Measurements from ENCODE around the gene XPNPEP1. TPM values are rescaled to one million over a fixed set of nuclear protein-coding genes. Genes with fewer than 3 reads are reported as not detected.

XPNPEP1 gene
- total and polyA plus RNA-seq, 4 donors = 28.4 to 68.9 (median 43.2) TPM

DNA sequence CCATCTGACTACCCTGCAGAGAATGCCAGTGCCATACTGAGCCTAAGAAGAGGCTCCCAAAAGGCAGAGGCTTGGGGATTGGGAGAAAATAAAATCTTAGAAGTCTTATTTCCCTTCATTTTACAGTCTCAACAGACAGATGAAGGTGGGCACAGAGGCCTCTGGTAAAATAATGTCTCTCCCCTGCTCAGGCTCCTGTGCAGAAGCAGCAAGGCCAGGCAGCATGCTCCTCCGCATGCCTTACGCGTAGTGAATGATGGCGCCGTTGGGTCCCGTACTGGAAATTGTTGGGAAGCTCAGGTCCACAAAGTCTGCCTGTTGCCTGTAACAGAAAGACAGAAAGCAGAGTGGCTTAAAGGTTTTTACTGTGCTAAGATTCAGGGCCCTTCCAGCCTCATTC, 45.8 kb downstream of the XPNPEP1 start:
- Histone ChIP-seq H3K4me1 (ENCODE audit: control insufficient read depth in 1 of 2, insufficient read depth in 2 of 2, low read length in 2 of 2) (no peaks in the 10 kb centered on the region), H3K27ac (ENCODE audit: low read depth in 1 of 2, low read length in 2 of 2) (no peak overlapping the region), H3K36me3 (ENCODE audit: control insufficient read depth in 1 of 2, insufficient read depth in 2 of 2, low read length in 1 of 2) (peaks cover 10 to 16% of the 10 kb centered on the region in 2 donors), H3K27me3 (ENCODE audit: control insufficient read depth in 1 of 2, insufficient read depth in 2 of 2, low read length in 1 of 2) (no peaks in the 10 kb centered on the region), H3K4me3 (ENCODE audit: low read length in 2 of 2) (no peak overlapping the region), H3K9me3 (ENCODE audit: control insufficient read depth, low read length) (no peaks in the 10 kb centered on the region)
- 88 to 94% methylated on average over 6 of the region's 6 CpGs for WGBS, 2 donors
- intact Hi-C loops (cut with DNase I) = no loop called here
- no peak for ATAC-seq (ENCODE audit: low FRiP score)
- no peak for DNase-seq

DNA sequence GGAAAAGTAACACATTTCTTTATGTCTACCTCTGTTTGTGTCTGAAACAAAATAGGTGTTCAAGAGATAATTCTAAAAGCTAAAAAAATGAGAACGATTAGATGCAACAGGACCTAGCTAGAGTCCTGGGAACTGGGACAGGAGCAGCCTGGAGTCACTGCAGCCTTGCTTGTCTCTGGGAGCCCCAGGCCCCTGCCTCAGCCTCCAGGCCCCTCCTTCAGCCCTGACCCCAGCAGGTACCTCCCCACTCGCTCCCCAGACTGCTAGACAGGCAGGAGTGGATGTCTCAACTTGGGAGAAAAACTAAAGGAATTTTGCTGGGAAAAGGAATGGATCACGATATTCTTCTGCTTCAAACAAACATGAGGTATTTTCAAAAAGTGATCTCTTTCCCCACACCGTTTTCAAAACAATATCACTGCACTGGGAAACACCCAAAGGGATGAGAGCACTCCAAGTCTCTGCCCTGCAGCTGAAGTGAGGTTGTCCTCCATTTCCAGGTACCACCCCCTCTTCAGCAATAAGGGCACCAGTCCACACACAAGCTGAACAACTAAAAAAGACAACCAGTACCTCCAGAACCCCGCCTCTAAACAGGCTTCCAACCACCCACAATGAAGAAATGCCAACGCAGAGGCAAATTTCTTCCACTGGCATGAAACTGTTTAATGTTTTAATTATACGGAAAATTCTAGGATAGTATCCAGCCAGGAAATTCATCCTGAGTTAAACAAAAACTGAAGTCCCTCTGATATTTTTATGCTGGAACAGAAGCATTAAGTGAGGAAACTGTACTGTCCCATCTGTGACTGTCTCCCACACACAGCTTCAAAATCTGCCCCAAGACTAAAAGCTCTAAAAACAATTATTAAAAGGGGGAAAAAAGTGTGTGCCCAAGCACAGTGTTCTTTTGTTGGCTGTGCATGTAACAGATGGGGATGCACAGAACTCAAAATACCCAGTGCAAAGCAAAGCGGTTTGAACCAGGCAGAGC, 47.2 kb downstream of the XPNPEP1 start:
- H3K9me3 ChIP-seq (ENCODE audit: control insufficient read depth, low read length) = no peaks in the 10 kb centered on the region
- no peak overlapping the region for H3K4me3 ChIP-seq (ENCODE audit: low read length in 2 of 2)
- DNase-seq (no peak), ATAC-seq (ENCODE audit: low FRiP score) (no peak)
- whole genome bisulfite sequencing, 2 donors = 90 to 91% methylated on average over 8 of the region's 8 CpGs
- intact Hi-C loops (cut with DNase I) = no loop called here
- peaks cover 10 to 14% of the 10 kb centered on the region in 2 donors for H3K36me3 ChIP-seq (ENCODE audit: control insufficient read depth in 1 of 2, insufficient read depth in 2 of 2, low read length in 1 of 2)
- no peaks in the 10 kb centered on the region for H3K27me3 ChIP-seq (ENCODE audit: control insufficient read depth in 1 of 2, insufficient read depth in 2 of 2, low read length in 1 of 2)
- H3K4me1 ChIP-seq (ENCODE audit: control insufficient read depth in 1 of 2, insufficient read depth in 2 of 2, low read length in 2 of 2) = no peaks in the 10 kb centered on the region
- no peak overlapping the region for H3K27ac ChIP-seq (ENCODE audit: low read depth in 1 of 2, low read length in 2 of 2)

DNA sequence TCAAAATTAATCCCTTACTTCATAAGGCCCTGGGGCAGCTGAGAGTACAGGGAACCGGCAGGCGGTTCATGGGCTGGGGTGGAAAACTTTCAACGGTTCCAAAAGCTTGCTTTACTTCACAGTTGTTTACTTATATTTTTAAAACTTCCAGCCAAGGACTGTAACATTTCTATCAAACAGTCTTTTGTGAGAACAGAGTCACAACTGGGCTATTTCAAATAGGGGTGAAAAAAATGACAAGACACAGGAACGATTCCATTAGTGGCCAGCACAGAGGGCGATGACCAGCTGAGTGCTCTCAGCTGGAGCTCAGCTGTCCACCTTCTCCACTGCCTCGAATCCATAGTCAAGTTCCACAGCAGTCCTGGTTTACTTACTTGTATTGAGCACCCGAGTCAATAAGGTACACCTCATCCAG, 48.2 kb downstream of the XPNPEP1 start:
- no peaks in the 10 kb centered on the region for H3K4me1 ChIP-seq (ENCODE audit: control insufficient read depth in 1 of 2, insufficient read depth in 2 of 2, low read length in 2 of 2)
- peaks cover 6 to 12% of the 10 kb centered on the region in 2 donors for H3K36me3 ChIP-seq (ENCODE audit: control insufficient read depth in 1 of 2, insufficient read depth in 2 of 2, low read length in 1 of 2)
- no peaks in the 10 kb centered on the region for H3K27me3 ChIP-seq (ENCODE audit: control insufficient read depth in 1 of 2, insufficient read depth in 2 of 2, low read length in 1 of 2)
- no peak overlapping the region for H3K4me3 ChIP-seq (ENCODE audit: low read length in 2 of 2)
- 89 to 91% methylated on average over 7 of the region's 7 CpGs for WGBS, 2 donors
- no peaks in the 10 kb centered on the region for H3K9me3 ChIP-seq (ENCODE audit: control insufficient read depth, low read length)
- no peak overlapping the region for H3K27ac ChIP-seq (ENCODE audit: low read depth in 1 of 2, low read length in 2 of 2)
- ATAC-seq (ENCODE audit: low FRiP score) (no peak), DNase-seq (no peak)
- intact Hi-C loops (cut with DNase I) = no loop called here

DNA sequence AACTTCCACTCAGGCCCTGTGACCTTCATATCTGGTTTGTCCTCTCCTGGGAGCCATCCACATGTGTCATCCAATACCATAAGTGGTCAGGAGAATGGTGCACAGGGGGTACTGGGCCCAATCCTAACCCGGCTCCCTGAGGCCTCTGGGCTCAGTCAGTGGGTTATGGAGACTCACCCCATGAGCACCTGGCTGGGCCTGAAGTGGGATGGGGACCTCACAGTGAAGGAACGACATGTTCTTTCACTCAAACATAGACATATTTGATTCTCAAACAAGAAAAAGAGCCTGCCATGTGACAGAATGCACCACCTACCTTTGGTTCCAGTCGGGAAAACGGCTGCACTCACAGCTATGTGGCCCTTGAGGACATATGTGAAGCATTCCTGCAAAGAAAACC, 51.8 kb downstream of the XPNPEP1 start:
- 90% methylated on average over 4 of the region's 4 CpGs for WGBS, 2 donors
- H3K27ac ChIP-seq (ENCODE audit: low read depth in 1 of 2, low read length in 2 of 2) = no peak overlapping the region
- no peaks in the 10 kb centered on the region for H3K9me3 ChIP-seq (ENCODE audit: control insufficient read depth, low read length)
- H3K4me3 ChIP-seq (ENCODE audit: low read length in 2 of 2) = no peak overlapping the region
- DNase-seq = no peak
- H3K36me3 ChIP-seq (ENCODE audit: control insufficient read depth in 1 of 2, insufficient read depth in 2 of 2, low read length in 1 of 2) = peaks cover 3 to 21% of the 10 kb centered on the region in 2 donors
- intact Hi-C loops (cut with DNase I) = no loop called here
- H3K27me3 ChIP-seq (ENCODE audit: control insufficient read depth in 1 of 2, insufficient read depth in 2 of 2, low read length in 1 of 2) = no peaks in the 10 kb centered on the region
- no peak for ATAC-seq (ENCODE audit: low FRiP score)
- H3K4me1 ChIP-seq (ENCODE audit: control insufficient read depth in 1 of 2, insufficient read depth in 2 of 2, low read length in 2 of 2) = no peaks in the 10 kb centered on the region

DNA sequence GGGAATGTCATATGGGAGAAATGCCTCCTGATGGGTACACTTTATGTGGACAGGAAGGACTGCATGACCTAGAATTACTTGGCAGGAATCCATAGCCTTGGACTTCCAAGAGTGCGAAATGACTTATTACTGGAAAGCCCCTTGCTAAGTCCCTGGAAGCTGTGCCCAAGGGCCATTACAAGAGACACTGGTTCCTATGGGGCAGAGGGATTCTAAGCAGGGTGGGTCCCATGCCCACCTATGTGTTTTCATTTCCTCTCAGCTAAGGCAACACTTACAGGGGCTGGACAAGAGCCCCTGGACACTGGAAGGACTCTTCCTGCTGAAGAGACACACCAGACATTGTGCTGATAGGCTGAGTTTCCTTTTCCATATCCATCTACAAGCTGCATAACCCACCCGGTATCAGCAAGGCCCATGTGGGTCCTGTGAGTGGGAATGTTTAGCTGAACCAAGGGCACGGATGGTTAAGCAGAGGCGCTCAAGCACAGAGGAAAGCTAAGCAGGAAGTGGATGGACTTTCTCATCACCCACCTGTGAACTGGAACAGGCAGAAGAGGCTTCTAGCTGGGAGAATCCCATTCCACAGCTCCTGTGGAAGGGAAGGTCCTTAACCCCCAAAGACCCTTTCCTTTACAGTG, 56.2 kb downstream of the XPNPEP1 start:
- ATAC-seq (ENCODE audit: low FRiP score) (no peak), DNase-seq (no peak)
- peaks cover 9 to 31% of the 10 kb centered on the region in 2 donors for H3K36me3 ChIP-seq (ENCODE audit: control insufficient read depth in 1 of 2, insufficient read depth in 2 of 2, low read length in 1 of 2)
- peaks cover 4% of the 10 kb centered on the region for H3K9me3 ChIP-seq (ENCODE audit: control insufficient read depth, low read length)
- intact Hi-C loops (cut with DNase I) = no loop called here
- no peaks in the 10 kb centered on the region for H3K27me3 ChIP-seq (ENCODE audit: control insufficient read depth in 1 of 2, insufficient read depth in 2 of 2, low read length in 1 of 2)
- no peaks in the 10 kb centered on the region for H3K4me1 ChIP-seq (ENCODE audit: control insufficient read depth in 1 of 2, insufficient read depth in 2 of 2, low read length in 2 of 2)
- 88 to 89% methylated on average over 4 of the region's 4 CpGs for WGBS, 2 donors
- H3K4me3 ChIP-seq (ENCODE audit: low read length in 2 of 2) = no peak overlapping the region
- H3K27ac ChIP-seq (ENCODE audit: low read depth in 1 of 2, low read length in 2 of 2) = no peak overlapping the region

DNA sequence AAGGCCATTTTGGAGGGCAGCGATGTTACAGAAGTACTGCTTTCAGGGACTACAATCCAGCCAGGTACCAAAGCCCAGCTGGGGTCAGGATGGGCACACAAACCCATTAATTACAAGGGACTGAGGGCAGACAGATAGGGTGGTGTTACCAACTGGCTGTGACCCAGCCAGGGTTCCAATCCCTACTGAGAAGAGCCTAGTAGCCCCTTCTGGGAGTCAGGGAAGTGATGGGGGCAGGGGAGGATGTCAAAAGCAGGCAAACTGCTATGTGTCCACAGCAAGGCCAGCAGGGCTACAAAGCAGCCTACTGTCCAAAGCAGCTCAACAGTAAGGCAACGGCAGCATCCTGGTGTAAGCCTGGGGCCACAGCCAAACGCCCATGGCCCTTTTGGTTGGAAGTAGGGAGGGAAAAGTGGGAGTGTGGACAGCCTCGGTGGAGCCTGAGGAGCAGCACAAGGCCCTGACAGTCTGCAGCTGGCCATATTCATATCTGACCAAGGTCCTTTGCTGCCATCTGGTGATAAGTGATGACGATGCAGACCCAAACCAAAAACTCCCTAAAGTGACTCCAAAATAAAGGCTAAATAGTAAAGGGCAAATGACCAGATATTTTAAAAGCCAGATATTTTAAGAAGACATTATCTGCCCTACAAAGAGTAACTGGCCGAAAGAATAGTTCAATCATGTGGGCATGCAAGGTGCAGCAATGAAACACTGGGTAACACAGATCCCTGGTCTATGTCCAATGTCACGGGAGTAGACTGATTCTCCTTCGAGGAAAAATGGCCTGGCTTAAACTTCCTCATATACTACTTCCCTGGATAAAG, 56.9 kb downstream of the XPNPEP1 start:
- no peak for DNase-seq
- no peak overlapping the region for H3K4me3 ChIP-seq (ENCODE audit: low read length in 2 of 2)
- peaks cover 4% of the 10 kb centered on the region for H3K9me3 ChIP-seq (ENCODE audit: control insufficient read depth, low read length)
- no peaks in the 10 kb centered on the region for H3K4me1 ChIP-seq (ENCODE audit: control insufficient read depth in 1 of 2, insufficient read depth in 2 of 2, low read length in 2 of 2)
- no peak for ATAC-seq (ENCODE audit: low FRiP score)
- intact Hi-C loops (cut with DNase I) = no loop called here
- peaks cover 9 to 29% of the 10 kb centered on the region in 2 donors for H3K36me3 ChIP-seq (ENCODE audit: control insufficient read depth in 1 of 2, insufficient read depth in 2 of 2, low read length in 1 of 2)
- H3K27me3 ChIP-seq (ENCODE audit: control insufficient read depth in 1 of 2, insufficient read depth in 2 of 2, low read length in 1 of 2) = no peaks in the 10 kb centered on the region
- no peak overlapping the region for H3K27ac ChIP-seq (ENCODE audit: low read depth in 1 of 2, low read length in 2 of 2)
- 72 to 83% methylated on average over 8 of the region's 8 CpGs for WGBS, 2 donors

DNA sequence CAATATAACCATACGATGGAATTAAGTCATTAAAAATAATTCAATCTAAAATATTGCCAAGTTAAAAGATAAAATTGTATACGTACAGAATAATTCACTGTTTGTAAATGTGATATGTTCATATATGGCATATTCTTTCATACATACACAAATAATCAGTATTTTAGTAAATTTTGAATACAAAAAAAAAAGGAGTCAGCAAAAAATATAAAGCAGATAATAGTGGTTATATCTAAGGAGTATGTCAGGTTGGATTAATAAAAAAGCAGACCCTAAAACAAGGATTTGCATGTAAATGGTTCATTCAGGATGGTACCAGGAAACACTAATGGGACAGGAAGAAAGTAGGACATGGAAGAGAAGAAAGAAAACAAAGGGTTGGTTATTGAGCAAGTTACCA, 59.5 kb downstream of the XPNPEP1 start:
- Histone ChIP-seq H3K9me3 (ENCODE audit: control insufficient read depth, low read length) (peaks cover 4% of the 10 kb centered on the region), H3K4me3 (ENCODE audit: low read length in 2 of 2) (no peak overlapping the region), H3K27me3 (ENCODE audit: control insufficient read depth in 1 of 2, insufficient read depth in 2 of 2, low read length in 1 of 2) (no peaks in the 10 kb centered on the region), H3K36me3 (ENCODE audit: control insufficient read depth in 1 of 2, insufficient read depth in 2 of 2, low read length in 1 of 2) (peaks cover 6 to 24% of the 10 kb centered on the region in 2 donors), H3K4me1 (ENCODE audit: control insufficient read depth in 1 of 2, insufficient read depth in 2 of 2, low read length in 2 of 2) (no peaks in the 10 kb centered on the region), H3K27ac (ENCODE audit: low read depth in 1 of 2, low read length in 2 of 2) (no peak overlapping the region)
- ATAC-seq (ENCODE audit: low FRiP score) (no peak), DNase-seq (no peak)
- WGBS, 2 donors = 93 to 95% methylated on average over 2 of the region's 2 CpGs
- intact Hi-C loops (cut with DNase I) = no loop called here

DNA sequence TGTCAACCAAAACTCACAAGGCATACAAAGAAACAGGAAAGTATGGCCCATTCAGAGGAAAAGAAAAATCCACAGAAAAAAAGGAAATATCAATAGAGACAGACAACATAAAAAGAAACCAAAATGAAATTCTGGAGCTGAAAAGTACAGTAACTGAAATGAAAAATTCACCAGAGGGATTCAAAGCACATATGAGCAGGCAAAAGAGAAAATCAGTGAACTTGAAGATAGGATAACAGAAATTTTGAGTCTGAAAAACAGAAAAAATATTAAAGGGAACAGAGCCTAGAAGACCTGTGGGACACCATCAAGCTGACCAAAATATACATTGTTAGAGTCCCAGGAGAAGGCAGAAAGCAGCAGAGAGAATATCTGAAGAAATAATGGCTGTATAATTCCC, 60.6 kb downstream of the XPNPEP1 start:
- intact Hi-C loops (cut with DNase I) = no loop called here
- peaks cover 6 to 20% of the 10 kb centered on the region in 2 donors for H3K36me3 ChIP-seq (ENCODE audit: control insufficient read depth in 1 of 2, insufficient read depth in 2 of 2, low read length in 1 of 2)
- peaks cover 4% of the 10 kb centered on the region for H3K9me3 ChIP-seq (ENCODE audit: control insufficient read depth, low read length)

More for the DNA sequence above, 60.6 kb downstream of the XPNPEP1 start:
- no peaks in the 10 kb centered on the region for H3K4me1 ChIP-seq (ENCODE audit: control insufficient read depth in 1 of 2, insufficient read depth in 2 of 2, low read length in 2 of 2)
- no peak overlapping the region for H3K27ac ChIP-seq (ENCODE audit: low read depth in 1 of 2, low read length in 2 of 2)
- H3K27me3 ChIP-seq (ENCODE audit: control insufficient read depth in 1 of 2, insufficient read depth in 2 of 2, low read length in 1 of 2) = no peaks in the 10 kb centered on the region
- H3K4me3 ChIP-seq (ENCODE audit: low read length in 2 of 2) = no peak overlapping the region
- no peak for ATAC-seq (ENCODE audit: low FRiP score)
- no peak for DNase-seq
